GM12874 (cell line): ENCODE measurements around the gene CLK3.
A peak's percentile ranks its signal among the peaks of the same experiment; 100 is the strongest.

Source experiments
- CTCF ChIP-seq: IDR thresholded peaks from 2 replicates; pipeline ENCODE4 v1.5.1; 2011; ENCODE audit warnings: low read depth, mild to moderate bottlenecking, control low read depth, low read length, moderate library complexity; ENCODE audit not compliant: insufficient read depth

The CLK3 gene

GRCh38 chr15:74631087-74631385 is 15.4 kb downstream of the CLK3 start:
- no peak for TF ChIP-seq CTCF

- no peak for TF ChIP-seq CTCF
Observed at GRCh38 chr15:74631408-74631807, 15.8 kb downstream of the CLK3 start.

- TF ChIP-seq CTCF: peak; percentile 91
Observed at GRCh38 chr15:74631935-74632560, 16.4 kb downstream of the CLK3 start.

- no peak for TF ChIP-seq CTCF
Observed at GRCh38 chr15:74632601-74633000, 17.0 kb downstream of the CLK3 start.

- no peak for TF ChIP-seq CTCF
Observed at GRCh38 chr15:74633781-74634180, 18.1 kb downstream of the CLK3 start.

GRCh38 chr15:74635228-74635627 is 19.6 kb downstream of the CLK3 start:
- TF ChIP-seq CTCF: peak; percentile 84

- TF ChIP-seq CTCF: no peak
Observed at GRCh38 chr15:74636984-74637383, 21.3 kb downstream of the CLK3 start.
